Muscle of arm (tissue), 12 donors: ENCODE data around the gene IQCE. TPM values are rescaled to one million over a fixed set of nuclear protein-coding genes. Genes with fewer than 3 reads are reported as not detected.

Source experiments
- DNase-seq: peaks from one replicate; pipeline ENCODE4 v3.0.0-alpha.2; 2013
- polyA plus RNA-seq, 12 donors: library from polyadenylated mRNA; unstranded; fragments of 120-200 nt; gene quantifications; one replicate each; pipeline ENCODE4 v1.2.1, GENCODE V29; 2013; ENCODE audit not compliant: insufficient read length in 12 of 12

Gene IQCE
- polyA plus RNA-seq, 12 donors = 6.0 to 16.8 (median 7.4) TPM; not detected in 1

DNA sequence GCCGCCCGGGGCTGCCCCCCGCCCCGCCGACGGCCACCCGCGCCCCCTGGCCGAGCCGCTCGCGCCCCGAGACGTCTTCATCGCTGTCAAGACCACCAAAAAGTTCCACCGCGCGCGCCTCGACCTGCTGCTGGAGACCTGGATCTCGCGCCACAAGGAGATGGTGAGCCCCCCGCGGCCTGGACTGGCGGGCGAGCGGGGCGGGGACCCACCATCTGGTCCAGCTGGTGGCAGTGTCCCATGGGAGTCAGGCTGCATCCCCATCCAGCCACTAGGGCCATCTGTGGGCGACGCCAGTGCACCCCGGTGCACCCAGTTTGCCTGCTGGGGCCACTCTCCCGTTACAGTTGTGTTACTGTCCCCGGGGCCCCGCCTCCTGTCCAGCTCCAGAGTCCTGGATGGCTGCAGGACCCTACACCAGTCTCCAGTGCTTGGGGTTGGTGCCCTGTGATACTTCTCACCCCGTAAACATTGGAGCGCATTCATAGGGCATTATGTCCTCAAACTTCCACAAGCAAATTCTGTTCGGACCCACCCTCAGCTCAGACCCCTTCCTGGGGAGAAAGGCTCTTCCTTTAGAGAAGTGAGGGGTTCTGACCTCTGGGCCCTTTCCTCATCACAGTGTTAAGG lies 38.5 kb upstream of the IQCE start:
- DNase-seq = no peak

DNA sequence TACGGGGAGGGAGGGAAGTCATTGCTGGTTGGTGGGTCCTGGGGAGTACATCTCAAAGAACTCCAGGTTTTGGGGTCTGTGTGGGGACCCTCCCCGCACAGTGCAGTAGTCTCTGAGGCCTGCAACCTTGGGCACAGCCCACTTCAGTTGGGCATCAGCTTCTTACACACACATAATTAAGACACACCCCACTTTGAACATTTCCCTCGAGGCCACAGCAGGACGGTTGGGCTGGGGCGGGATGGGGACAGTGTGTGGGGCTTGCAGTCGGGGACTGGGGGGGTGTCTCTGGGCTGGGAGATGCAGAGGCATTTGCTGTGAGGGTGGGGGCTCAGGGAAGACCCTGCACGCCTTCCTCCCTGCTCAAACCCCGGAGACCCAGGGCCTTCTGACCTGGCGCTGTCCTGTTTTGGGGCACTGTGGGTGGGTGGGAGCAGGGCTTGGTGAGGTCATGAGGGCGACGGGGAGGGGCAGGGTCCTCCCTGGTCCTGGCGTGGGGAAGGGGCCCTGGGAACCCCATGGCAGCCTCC lies 38.0 kb upstream of the IQCE start:
- no peak for DNase-seq

DNA sequence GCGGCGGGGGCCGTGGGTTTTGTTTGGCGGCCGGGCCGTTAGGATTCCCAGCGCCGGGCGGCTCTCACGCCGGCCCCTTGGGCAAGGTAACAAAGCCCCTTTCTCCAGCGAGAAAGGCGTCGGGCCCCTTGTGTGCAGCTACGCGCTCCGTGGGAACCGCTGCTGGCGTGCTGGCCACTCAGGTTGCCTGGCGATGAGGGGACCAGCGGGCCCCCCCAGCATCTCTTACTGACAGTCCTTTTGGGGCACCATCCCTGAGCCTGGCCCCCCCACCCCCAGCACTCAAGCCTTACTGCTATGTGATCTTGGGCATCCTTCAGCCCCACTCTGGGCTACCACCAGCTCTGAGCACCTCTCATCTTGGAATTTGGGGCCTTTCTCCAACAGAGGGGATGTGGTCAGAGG lies 37.4 kb upstream of the IQCE start:
- no peak for DNase-seq

DNA sequence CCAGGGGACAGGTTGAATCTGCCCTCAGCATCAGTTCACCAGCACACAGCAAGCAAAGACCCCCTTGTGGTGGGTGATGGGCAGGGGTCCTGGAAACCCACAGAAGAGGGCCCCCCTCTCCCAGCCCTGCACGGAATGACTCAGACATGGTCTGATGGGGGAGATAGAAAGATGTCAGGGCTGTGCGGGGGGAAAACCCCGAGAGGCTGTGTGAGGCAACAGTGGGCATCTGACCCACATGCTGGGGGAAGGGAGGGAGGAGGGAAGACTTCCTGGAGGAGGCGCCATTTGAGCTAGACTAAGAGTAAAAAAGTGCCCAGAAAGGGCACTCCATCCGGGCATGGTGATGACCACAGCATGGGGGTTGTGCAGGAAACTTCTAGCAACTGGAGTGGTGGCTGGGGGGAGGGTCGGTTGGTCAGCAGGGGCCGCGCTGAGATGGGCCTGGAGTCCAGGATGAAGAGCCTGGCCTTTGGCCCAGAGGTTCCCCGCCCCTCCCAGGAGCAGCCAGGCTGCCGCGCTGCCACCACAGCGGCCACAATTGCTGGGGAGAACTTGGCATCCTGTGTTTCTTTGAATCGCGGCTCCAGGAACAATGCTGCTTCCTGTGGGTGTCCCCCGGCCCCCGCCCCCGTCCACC lies 36.7 kb upstream of the IQCE start:
- no peak for DNase-seq

DNA sequence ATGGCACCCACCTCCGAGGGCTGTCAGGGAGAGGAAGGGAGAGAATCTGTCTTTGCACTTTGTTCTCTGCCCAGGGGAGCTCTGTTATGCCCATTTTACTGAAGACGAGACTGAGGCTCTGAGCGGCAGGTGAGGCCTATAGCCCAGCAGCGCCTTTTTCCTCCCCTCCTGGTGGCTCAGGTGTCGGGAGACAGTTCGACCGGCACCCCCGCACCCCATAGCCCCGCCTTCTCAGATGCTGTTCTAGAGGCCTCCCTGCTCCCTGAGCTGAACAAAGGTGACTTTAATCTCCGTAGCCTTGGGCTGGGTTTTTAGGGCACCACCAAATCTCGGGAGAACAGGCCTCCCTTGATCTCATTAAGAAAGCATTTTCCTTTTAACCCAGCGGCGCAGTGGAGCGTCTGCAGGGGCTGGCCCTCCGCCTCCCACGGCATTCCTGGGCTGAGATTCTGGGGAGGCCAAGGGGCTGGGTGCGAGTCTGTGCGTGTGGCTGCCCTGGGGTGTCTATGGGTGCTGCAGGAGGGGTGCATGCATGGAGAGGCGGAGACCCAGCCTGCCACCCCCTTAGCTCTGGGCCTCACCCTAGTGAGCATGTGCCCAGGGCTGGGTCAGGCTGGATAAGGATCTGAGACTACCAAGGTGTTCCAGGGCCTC lies 35.9 kb upstream of the IQCE start:
- DNase-seq = no peak

DNA sequence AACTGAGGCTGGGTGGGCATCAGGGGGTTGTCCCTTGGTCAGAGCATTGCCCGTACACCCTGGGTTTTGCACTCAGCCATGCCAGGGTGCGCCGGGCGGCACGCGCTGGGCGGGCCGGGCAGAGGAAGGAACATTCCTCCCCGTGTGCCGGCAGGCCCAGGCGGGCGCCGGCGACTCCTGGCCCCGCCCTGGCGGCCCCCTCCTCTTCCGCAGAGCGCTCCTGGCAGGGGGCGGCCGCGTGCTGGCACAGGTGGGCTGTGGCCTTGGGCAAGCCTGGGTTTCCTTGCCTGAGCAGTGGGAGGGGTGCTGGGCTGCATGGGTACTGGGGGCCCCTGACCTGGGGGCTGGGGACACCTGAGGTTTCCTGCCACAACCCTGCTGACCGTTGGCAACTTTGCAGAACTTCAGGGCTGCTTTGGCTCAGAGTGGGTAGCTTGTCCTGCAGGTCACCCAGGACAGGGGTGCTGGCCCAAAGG lies 35.3 kb upstream of the IQCE start:
- no peak for DNase-seq

DNA sequence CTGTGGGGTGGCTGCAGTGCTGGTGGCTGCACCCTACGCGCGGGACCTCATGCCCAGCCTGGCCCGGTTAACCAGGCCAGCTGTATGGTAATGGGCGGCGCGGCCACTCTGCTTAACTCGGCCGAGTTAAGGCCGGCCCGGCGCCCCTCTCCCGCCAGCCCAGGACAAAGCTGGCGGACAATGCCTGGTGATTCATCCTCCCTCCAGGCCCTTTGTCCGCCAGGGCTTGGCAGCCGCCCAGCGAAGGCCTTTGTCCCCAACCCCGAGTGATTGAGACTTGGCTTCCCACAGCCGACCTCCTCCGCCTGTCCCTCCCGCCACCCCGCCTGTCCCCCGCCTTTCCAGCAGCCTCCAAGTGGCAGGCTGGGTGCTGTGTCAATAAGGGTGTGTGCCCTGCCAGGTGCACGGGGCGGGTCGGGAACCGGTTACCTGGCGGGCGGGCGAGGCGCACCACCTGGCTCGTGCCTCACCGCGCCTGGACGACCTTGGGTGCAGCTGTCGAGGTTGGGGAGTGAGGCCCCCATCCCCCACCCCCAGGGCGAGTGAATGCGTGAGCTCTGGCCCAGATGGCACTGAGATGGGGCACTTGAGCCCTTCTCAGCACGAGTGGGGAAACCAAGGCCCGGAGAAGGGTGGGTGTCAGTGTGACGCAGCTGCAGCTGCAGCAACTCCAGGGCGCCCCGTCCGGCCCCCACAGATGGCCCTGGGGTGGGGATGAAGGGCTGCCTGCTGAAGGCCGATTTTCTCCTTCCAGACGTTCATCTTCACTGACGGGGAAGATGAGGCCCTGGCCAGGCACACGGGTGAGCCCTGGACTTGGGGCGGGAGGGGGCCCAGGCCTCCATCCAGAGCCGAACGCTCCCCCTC lies 34.6 kb upstream of the IQCE start:
- no peak for DNase-seq

DNA sequence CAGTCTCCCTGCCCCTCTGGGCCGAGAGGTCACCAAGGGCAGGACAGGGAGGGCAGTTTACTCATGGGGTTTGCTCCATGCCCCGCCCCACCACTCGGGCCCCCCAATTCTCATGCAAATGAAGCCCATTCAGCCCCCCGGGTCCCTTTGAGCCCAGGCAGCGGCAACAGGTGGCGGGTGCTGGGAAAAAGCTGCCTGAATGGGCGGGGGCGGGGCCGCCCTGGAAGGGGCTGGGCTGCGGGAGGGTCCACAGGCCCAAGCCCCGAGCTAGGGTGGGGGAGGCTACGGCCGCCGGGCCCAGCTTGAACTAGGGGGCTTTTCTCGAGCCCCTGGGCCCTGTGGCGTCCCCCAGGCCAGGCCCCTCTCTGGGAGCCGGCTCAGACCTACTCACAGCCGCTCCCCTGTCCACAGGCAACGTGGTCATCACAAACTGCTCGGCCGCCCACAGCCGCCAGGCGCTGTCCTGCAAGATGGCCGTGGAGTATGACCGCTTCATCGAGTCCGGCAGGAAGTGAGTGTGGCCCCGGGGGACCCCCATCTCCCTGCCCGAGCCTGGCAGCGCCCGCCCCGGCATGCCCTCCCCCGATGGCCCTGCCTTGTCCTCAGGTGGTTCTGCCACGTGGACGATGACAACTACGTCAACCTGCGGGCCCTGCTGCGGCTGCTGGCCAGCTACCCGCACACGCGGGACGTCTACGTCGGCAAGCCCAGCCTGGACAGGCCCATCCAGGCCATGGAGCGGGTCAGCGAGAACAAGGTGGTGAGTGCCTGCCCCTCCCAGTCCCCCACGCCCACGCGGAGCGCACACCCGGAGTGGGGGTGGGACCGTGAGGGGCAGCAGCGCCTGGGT lies 33.7 kb upstream of the IQCE start:
- no peak for DNase-seq

DNA sequence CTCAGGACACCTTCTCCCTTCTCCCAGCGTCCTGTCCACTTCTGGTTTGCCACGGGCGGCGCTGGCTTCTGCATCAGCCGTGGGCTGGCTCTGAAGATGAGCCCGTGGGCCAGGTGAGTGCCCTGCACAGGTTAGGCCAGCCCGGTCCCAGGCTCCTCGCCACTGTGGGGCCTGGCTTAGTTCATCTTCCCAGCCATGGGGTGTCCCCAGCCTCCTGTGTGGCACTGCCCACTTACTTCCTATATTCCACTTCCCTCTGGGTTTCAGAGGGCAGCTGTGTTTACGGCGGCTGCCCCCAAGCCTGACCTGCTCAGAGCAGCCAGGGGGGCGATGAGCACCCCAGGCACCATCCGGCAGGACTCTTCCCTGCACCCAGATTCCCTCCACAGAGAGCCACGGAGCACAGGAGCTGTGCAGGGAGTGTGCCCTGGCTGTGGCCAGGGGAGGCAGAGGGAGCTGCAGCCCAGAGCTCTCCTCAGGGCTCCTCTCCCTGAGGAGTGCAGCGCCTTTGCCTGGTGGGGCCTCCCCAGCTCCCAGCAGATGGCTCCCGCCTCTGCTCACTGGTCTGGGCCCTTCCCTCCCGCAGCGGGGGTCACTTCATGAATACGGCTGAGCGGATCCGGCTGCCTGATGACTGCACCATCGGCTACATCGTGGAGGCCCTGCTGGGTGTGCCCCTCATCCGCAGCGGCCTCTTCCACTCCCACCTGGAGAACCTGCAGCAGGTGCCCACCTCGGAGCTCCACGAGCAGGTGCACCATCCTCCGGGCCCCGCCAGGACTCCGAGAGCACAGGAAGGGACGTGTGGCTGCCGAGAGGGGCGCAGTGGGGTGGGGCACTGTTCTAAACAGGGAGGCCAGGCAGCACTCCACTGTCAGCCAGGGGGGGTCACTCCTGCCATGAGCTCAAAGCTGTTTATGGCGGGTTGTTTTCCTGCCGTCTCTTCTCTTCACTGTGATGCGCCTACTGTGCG lies 32.8 kb upstream of the IQCE start:
- DNase-seq = no peak

DNA sequence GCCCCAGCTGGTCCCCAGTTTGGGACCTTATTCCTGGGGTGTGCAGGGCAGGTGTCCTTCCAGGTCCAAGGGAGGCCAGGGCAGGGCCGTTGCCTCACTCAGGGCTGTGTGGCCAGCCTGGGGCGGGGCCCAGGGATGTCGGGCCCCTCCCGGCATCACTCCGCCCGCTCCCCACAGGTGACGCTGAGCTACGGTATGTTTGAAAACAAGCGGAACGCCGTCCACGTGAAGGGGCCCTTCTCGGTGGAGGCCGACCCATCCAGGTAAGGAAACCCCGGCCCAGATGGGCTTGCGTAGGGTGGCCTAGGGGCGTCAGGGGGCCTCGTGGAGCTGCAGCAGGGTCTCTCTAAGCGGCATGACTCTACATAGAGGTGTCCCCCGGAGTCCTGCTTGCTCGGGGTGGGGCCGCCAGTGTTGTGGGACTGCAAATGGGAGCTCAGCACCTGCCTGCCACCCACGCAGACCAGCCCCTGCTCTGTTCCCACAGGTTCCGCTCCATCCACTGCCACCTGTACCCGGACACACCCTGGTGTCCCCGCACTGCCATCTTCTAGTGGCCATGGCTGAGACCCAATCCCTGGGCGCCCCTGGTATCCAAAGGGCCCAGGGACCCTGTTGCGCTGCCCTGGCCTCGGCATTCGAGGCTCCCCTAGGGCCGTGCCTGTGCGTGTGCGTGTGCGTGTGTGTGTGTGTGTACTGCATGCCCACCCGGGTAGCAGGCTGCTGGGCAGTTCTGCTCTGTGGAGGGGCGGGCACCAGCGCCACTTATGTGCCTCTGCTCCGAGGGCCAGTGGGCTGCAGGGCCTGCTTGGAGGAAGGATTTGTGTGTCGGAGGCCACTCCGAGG lies 31.9 kb upstream of the IQCE start:
- DNase-seq = no peak

DNA sequence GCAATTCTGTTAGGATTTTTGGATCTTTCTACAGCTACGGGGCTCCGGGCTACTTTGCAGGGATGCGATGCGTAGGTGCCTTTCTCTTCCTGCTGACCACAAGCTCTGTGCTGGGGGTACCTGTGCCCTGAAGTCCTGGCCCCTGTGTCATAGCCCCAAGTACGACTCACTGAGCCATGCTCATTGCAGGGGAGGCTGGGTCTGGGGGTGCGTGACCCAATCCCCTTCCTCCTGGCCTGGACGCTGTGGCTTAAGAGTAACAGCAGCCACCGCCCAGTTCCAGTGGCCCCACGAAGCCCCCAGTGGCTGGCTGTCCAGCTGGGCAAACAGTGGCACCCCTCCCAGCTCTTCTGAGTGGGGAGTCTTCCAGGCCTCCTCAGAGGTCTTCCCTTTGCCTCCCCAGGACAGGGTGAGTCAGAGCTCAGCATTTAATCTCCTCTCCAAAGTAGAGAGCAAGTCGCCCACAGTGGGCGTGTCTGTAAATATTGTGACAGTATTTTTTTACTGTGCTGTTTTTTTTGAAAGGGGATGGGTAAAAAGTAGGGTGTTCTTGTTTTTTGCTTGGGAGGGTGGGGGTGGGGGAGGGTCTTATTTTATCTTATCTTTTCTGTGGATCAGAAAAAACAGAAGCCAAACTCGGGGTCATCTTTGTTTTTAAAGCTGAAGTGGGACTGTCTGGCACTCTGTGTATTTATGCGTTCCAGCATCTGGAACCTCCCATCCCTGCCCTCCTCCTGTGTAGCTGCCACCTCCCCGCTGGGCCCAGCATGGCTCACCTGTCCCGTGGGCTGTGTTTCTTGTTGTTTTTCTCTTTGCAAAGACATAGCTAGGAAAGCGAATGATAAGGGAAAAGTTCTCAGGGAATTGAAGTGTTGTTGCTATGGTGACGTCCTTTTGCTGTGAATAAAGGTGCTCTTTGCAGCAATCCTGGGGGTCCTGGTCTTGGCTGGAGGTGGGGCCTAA lies 31.0 kb upstream of the IQCE start:
- DNase-seq = no peak

DNA sequence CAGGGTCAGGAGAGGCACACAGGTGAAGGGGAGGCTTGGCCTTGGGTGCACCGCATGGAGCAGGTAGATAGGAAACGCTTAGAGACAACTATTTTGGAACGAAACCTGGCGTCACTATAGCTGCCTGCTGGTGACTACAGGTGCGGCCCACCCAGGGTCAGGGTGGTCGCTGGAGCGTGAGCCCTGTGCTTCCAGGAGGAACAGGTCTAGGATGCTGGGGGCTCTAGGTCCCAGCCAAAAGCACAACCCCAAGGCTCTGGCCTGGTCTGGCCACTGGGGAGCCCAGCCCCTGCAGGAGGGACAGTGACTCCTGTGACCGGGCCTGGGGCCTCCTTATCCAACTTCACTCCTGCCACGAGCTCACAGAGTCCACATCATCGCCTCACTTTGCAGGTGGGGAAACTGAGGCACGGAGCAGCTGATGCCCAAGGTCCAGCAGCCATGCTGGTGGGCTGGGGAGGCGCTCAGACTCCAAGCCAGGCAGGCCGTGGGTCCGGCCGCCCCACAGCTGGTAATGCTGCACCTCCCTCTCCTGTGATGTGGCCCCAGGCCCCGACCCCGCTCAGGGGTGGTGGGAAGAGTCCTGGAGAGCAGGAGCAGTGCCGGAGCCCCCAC lies 30.2 kb upstream of the IQCE start:
- DNase-seq = no peak

DNA sequence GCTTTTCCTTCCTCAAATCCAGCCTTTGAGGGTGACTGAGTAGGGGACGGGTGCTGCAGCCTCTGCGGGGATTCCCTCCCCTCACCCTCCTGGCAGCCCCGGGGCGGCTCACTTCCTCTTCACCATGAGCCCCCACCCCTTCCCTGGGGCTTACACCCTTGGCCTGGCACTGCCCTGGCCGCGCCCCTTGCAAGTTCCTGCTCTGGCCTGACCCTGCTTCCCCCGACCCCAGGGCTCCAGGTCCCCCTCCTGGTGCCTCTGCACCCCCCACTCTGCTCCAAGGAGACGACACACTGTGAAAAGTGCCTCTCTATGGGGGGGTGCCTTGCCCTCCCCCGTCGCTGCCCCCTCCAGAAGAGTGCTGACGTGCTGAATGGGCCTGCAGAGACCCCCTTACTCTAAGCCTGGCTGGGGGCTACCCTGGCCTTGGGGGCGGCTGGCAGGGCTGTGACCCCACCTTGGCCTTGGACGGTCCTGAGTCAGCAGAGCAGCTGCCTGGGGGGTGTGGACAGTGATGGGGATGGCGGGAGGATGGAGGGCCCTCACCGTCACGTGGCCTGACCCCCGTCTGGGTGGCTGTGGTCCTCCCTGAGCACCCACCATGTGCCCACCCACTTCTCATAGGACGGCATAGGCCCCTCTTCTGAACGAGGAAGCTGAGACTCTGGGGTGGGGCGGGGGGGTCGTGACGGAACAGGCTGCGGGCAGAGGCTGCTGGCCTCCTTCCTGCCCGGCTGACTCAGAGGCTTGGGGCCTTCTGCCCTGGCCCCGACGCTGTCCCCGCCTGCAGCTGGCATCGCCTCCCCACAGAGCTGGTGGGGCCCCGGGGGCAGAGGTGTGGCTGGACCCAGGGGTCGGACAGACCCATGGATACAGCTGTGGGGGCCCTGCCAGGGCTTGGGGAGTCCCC lies 29.4 kb upstream of the IQCE start:
- DNase-seq = no peak

DNA sequence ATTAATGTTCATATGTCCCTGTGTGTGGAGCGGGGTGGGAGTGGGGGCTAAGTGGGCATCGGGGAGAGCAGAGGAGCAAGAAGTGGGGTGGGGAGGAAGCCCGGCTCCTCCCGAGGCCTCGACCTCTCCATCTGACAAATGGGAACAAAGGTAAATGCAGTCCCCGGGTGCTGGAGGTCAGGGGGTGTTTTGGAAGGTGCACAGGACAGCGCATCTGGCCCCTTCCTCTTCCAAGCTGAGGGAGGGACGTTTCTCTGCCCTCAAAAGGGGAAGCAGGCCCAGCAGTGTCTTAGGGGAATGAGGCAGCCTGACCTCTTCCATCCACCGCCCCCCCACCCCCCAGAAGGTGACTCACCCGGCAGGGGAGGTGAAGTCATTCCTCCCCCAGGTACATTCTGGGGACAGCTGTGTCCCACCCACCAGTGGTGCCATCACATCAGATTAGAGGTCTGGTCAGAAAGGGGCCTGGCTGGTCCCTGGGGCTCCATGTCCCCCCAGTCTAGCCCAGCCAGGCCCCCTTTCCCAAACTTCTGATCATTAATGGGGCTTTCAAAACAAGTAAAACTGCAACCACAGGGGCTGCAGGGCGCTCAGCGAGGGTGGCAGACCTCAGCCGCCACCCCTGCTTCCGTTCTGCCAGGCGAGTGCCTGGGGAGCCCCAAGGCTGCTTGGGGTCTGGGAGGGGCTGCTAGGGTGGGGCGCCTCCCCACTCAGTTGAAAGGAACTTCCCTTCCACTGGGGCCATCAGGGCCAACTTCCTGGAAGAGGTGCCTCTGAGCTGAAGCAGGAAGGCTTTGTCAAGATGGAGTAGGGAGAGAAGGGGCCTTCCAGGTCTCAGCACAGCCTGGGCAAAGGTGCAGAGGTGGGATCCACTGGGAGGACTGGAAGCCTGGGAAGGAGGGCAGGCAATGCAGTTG lies 28.4 kb upstream of the IQCE start:
- no peak for DNase-seq
